ENCODE data around the gene GPX3.

Gene GPX3, protein sequence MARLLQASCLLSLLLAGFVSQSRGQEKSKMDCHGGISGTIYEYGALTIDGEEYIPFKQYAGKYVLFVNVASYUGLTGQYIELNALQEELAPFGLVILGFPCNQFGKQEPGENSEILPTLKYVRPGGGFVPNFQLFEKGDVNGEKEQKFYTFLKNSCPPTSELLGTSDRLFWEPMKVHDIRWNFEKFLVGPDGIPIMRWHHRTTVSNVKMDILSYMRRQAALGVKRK

DNA sequence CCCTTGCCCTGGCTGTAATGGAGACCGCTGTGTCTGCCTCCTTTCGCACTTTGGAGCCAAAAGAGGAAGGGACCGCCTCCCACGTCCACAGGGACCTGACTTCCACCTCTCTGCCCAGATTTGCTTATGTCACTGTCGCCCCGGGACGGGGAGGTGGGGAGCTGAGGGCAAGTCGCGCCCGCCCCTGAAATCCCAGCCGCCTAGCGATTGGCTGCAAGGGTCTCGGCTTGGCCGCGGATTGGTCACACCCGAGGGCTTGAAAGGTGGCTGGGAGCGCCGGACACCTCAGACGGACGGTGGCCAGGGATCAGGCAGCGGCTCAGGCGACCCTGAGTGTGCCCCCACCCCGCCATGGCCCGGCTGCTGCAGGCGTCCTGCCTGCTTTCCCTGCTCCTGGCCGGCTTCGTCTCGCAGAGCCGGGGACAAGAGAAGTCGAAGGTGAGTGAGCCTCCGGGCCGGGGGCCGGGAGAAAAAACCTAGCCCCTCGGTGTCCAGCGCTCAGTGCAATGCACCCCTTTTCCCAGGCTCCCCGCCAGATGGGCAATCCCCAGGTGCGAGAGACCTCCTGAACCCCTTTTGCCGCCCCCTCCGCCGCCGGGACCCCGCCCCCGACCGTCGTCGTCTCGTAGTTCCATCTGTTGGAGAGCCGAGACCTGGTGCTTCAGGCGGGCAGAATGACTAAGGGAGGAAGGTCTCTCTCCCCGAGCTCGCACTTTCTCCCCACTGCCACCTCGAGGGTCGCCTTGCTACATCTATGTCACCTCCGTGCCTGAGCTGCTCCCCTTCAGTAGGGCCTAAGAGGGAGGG, at the start of gene GPX3:
GPX3 (plus strand) TSS at position 288 of the 807 bp plus-strand sequence; CDS start at position 352, 64 bp downstream.
- no peak for DNase-seq

DNA sequence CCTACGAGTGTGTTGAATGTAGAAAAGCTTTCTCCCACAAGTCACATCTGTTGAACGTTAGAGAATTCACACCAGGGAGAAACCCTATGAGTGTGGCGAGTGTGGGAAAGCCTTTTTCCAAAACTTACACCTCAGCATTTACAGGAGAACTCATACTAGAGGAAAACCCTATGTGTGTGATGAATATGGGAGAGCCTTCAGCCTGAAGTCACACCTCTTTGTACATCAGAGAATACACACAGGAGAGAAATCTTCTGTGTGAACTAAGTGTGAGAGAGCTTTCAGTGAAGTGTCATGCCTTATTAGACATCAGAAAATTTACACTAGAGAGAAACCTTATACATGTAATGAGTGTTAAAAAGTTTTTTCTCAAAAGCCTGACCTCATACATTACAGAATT, 41.8 kb upstream of the GPX3 start:
- DNase-seq, result no peak

DNA sequence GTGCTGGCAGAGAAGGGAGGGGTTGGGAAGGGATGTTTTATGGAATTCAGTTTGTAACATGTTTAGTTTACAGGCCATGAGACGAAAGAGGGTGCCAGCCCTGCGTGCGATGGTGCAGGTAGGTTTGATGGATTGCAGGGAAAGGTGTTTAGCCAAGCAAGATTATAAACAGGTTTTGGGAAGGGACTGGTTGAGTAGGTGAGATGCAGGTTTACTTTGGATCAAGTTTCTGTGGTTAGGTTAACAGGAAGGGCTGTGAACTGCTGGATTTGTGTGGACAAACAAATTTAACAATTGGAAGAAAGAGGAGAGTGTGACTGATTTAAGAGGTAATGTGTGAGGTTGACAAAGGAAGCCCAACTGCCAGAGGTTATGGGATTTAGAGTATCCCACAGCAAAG, 32.6 kb upstream of the GPX3 start:
- DNase-seq, result no peak

DNA sequence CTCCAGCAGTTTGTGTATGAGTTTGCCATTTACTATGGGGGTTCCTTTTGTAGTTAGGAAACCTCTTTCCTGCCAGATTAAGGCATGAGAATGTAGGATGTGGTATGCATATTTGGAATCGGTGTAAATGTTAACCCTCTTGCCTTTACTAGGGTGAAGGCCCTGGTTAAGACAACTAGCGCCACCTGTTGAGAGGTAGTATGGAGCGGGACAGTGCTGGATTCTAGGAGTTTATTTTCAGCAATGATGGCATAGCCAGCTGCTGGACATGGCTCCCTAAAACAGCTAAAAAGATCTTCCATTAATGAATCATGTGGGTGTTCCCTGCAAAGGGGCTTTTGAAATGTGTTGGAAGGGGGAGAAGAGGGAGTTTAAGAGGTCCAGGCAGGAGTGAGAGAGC, 30.7 kb upstream of the GPX3 start:
- DNase-seq, result no peak

DNA sequence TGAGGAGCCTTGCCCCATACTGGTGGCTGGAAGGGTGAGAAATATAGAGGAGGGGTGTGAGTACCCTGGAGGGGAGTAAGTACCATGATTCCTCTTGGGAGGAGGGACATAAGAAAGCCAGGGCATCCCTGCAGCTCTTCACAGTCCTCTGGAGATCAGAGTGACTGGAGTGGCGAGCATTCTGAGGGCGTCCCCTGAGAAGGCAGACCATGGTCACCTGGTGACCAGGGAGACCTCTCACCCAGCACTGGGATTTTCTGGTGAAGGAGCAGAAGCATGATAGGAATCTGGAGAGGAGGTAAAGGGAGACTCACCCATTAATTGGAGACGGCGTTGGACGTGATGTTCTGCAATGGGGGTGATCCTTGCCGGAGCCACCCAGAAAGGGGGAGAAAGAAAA, 27.7 kb upstream of the GPX3 start:
- DNase-seq, result no peak

DNA sequence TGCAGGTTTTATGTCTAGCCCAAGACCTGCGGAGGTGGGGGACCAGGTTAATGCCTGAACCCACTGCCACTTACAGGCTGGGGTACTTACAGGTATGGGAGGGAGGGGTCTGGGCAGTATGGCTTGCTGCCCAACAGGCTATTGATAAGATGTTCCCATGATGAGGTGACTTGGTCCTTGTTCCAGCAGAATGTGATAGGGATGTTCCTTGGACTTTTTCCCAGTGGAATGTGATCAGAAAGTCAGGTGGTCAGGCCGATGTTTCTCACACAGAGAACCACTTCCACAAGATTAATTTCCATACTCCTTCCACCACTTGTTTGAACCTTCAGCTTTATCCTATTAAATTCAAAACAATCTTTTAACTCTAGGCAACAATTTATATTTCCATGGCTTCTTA, 27.0 kb upstream of the GPX3 start:
- no peak for DNase-seq

DNA sequence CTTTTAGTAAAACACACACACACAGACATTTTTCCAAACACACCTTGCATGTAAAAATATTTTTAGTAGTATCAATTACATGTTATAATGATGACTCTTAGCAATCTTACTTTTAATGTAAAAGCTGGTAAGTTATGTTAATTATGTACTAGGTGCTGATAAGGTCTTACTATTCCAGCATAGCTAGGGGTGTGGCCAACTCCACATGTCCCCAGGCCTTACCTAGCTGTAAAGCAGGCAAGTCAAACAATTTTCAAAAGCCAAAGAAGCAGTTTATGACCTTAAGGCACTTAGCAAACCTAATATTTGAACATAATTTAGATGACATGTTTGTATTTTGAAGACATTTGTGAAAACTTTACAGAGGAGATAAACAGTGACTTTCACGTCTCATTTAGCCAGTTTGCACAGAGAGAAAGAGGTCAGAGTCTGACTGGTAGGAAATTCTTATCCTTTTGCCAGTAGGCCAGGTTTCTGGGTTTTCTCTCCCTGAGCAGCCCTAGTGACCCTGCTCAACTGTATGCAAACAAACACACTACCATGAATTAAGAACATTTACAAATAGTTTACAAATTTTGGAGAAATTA, 26.5 kb upstream of the GPX3 start:
- DNase-seq, result no peak

DNA sequence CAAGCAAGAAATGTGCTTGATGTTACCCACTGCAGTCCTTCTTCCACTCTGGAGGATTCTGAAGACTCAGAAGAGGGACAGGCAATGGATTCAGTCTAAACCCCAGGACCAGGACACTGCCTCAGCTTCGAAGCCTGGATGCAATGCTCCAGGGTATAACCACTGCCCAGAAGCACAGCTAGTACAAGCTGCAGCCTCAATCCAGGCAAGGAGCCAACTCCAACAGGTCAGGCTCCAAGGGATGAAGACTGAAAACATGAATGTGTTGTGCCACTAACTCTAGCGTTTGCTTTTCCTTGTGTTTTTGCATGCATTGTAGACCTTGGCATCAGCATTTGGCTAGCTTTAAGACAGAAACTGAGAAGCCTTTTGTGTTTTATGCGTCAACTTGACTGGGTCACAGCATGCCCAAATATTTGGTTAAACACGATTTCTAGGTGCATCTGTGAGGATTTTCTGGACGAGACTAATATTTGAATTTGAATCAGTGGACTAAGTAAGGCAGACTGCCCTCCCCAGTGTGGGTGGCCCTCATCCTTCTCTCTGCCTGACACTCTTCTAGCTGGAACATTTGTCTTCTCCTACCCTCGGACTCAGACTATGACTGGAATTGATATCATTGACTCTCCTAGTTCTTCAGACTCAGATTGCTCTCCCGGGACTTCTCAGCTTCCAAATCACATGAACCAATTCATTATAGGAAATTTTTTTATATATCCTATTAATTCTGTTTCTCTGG, 20.5 kb upstream of the GPX3 start:
- DNase-seq, result no peak

DNA sequence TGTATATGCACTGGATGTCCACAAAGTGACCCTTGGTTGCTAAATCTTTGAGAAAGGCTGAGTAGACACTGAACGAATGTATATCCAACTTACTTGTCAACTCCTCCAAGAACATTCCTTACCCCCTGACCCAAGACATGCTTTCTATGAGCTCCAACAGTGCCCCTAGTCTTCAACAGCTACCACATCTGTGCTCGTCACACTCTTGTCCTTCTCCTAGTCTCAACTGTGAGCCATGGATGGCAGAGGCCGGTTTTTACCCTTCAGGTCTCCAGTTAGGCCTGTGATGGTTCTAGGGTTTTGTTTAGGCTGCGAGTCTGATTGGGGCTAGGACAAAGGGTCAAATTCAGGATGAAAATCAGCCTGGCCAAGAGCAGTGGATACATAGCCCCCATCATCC, 19.0 kb upstream of the GPX3 start:
- DNase-seq, result no peak

DNA sequence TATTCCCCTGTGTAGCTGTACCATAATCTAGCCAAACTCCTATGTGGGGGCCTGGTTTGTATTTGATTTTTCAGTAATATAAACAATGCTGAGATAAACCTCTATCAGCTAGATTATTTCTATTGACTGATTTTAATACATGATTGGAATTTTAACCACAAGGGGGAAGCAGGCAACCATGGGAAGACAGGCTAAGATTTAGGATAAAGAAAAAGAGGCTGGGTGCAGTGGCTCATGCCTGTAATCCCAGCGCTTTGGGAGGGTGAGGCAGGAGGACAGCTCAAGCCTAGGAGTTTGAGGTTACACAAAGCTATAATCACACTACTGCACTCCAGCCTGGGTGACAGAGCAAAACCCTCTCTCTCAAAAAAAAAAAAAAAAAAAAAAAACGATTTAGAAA, 18.1 kb upstream of the GPX3 start:
- DNase-seq, result no peak

DNA sequence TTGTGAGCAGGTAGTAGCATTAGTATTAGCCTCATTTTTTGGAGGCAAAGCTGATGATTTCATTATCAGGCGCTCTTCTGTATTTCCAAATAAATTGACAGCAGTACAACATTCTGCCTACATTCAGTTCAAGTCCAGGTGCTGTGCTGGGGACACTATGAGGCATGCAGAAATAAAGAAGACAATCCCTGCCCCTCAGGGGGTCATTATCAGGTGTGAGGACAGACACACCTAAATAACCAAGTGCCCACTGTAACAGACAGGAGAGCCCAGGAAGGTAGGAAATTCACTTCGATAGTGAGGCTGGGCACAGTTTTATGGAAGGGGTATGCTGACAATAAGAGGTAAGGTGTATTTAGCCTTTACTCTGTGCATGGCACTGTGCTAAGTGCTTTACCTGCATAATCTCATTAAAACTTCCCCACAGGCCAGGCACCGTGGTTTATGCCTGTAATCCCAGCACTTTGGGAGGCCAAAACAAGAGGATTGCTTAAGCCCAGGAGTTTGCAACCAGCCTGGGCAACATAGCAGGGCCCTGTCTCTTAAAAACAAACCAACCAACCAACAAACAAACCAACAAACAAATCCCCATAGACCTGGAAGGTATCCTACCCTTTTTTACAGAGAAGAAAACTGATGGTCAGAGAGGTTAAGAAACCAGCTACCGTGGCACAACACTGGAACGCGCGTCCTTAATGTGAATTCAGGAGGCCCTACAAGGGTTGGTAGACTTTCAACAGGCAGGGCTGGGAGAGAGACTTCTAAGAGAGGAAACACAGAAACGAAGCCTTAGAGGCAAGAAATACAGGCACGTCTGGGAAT, 17.5 kb upstream of the GPX3 start:
- no peak for DNase-seq

DNA sequence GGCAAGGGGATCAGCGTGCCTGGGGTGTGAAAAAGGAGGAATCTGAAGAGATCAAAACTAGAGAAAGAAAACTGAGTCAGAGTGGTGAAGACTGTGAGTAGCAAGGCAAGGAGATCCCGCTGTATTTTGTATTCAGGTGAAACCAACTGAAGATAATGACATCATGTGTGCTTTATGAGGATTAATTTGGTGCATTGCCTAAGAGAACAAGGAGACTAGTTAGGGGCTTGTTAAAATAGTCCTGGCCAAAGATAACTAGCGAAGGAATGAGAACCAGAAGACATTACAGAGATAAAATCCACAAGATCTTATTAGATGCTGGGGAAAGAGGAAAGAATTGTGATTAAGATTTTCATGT, 16.9 kb upstream of the GPX3 start:
- DNase-seq, result no peak

DNA sequence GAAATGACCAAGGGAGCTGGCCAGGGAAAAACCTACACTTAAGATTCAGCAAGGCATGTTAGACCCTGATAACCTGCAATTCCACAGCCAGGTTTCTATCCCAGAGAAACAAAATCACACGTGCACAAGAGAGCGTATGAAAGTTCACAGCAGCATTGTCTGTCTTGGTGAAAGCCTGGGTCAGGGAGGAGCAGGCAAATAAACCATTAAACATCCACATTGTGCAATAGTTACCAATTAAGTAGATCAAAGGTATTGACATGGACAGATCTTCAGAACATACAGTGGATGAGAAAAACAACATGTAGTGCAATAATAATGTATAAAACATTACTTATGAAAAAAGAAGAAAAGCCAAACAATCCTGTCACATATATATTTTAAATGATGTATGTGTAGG, 15.9 kb upstream of the GPX3 start:
- DNase-seq, result no peak

DNA sequence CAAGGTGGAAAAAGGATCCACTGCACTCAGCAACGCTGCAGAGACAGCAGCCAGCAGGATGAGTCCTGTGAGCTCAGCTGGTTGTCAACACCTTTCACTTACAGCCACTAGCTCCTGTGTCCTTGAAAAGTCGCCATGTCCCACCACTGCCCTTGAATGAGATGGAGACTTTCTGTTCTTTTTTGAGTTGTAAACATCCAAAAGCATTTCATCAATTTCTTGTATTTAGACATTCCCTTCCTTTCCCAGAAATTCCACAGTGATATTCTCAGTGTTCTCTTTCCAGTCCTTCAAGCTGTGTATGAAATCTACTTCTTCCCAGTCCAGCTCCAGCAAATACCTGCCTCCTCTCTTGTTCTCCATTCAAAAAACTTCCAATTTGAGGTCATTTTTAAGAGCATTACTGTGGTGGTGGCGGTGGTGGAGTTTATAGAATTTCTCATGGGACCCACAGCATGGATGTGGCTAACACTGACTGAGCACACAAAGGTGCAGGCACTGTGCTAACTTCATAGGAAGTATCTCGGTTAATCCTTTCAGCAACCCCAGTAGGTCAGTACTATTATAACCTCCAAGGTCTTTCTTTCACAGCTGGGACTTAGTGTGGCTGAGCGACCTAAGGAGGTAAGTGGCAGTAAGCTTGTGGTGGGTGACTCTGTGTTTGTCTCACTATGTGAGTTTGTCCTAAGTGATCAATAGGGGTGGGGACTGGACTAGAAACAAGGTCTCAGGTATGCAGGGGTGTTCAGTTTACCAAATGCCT, 15.0 kb upstream of the GPX3 start:
- no peak for DNase-seq

DNA sequence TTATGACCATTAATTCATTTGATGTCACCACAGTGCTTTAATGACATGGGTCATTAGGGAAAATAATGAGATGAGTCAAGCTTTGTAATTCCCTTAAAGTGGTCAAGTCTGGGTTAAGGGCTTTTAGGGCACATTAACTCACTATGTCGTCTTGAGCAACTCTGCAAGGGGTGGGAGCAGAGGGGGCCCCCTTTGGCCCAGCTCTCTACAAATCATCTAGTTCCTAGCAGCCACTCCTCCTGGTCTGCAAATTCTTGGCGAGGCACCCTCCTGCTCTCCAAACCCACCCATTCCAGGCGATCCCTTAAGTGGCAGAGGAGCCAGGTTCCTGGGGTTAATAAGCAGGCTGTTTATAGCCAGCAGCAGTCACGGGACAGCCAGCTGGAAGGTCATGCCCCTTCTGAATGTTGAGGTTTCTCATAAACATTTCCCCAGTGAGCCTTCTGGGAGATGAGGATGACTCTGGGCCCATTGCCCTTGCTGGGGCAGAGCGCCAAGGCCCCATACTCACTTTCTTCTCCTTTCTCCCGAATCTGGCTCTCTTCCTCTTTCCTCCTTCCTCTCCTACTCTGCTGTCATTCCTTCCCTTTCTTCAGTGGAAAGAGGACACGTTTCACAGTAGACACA, 14.3 kb upstream of the GPX3 start:
- no peak for DNase-seq

DNA sequence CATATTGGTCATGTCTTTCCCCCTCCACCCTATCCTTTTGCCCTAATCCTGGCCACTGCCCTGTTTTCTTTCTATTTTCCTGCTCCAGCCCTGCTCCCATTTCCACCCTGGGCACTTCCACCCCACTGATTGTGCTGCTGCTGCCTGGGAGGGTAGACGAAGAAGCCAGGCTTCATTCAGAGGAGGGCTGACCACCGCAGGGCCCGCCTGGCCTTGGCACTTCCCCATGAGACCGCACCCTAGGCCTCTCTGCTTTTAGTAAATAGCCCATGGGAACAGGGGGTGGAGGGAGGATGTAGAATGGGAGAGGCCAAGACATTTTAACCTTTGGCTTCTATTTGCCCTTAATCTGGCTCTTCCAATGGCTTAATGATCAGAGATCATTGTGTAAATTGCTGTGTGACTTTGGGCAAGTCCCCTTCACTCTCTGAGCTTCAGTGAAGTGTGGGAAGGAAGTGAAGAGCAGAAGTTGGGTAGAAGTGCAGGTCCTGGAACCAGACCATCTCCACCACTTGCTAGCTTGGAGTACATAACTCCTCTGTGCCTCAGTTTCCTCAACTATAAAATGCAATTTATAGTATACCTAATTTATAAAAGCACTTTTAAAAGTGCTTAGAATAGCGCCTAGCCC, 13.6 kb upstream of the GPX3 start:
- DNase-seq, result no peak

DNA sequence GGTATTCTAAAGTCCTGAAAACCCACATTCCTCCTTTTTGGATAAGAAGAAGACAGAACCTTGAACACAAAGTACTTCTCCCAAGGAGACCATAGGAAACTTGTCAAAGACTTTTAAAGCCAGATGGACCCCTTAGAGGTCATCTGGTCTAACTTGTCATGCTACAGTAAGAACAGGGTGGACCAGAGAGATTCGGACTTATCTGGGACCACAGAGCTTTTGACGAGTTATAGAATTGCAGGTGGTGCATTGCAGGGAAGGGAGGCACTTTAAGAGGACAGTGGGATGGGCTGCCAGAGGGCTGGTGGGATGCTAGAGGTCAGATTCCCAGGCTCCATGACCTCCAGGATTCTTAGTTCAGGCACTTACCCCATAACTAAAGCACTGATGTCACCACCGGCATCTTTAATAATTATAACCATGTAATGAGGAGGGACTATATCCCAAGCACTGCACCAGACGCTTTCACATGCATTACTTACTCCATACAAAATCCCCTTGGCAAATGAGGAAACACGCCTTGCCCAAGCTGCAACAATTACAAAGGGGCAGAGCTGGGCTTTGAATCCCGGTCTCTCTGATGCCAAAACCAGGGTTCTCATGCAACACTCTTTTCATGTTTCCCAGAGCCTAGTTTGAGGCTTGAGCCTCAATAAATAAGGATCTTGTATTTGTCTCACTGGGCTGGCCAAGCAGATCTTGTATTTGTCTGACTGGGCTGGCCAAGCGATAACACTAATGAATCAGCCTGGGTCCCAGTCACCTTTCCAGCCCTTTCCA, 12.8 kb upstream of the GPX3 start:
- DNase-seq, result no peak

DNA sequence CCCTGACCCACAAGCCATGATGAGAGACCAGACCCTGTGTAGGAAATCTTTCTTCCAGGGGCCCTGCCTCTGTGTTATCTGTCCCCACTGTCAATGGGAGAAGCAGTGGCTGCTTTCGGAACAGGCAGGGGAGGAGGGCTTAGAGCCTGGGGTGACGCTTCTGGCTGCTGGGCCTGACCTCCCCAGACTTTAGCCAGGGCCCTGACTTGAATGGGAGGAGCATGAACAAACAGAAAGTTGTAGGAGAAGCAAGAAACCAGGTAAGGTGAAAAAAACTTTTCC, 12.2 kb upstream of the GPX3 start:
- no peak for DNase-seq

DNA sequence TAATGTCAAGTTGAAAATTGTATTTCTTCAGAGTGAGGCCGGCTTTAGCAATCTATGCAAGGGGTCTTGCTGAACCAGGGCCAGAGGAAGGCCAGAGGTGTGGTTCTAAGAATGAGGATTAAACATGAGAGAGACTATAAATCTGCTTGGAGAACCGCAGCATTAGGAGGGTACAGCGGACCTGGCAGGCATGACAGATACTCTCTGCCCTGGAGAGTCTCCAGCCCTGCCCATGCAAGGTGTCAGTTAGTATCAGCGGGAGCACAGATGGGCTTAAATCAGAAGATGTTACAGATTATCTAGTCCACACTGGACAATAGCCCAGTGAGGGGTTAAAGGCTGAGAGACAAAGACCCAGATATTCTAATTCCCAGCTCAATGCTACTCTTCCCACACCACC, 11.5 kb upstream of the GPX3 start:
- DNase-seq, result no peak

DNA sequence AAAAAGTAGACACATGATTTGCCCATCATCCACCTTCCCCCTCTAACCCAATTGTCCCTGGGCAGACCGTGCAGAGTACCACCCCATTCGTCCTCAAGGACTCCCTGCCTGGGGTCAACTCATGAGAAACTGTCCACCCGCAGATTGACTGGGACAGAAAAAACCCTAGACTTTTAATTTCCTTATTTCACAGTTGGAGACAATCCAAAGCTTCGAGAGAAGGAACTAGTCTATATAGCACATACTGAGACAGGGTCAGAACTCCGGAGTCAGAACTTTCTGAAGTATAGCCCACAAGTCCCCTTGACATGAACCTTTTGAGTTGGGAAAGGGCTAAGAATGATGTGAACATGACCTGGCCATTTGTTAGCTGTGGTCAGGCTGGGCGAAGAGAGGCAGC, 7.5 kb upstream of the GPX3 start:
- DNase-seq, result no peak

All from NCI-H2107 (cell line).